ENCODE data around the gene CDK19. TPM values are rescaled to one million over a fixed set of nuclear protein-coding genes. Genes with fewer than 3 reads are reported as not detected.

The CDK19 gene
- total and polyA plus RNA-seq, 3 donors from 2014 or later = 30.7 to 50.0 (median 31.5) TPM

DNA sequence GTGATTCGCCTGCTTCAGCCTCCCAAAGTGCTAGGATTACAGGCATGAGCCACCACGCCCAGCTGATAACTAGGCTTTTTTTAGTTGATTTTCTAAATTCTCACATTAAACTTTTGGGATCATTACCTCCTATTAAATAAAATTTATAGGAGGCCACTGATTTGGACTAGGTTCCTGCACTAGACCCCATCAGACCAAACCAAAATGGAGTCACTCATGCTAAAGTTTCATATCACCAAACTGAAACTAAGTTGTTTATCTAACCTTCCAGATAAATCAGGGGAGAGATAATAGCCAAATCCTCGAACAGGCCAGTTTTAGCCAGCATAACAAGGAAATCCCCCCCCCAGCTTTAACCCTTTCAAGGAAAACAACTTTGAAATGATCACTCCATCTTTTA is 240.5 kb downstream of the CDK19 start:
- TF ChIP-seq POLR2A (IDR thresholded peaks at IDR 0.05) = no peak
- TF ChIP-seq, protein P1, sequence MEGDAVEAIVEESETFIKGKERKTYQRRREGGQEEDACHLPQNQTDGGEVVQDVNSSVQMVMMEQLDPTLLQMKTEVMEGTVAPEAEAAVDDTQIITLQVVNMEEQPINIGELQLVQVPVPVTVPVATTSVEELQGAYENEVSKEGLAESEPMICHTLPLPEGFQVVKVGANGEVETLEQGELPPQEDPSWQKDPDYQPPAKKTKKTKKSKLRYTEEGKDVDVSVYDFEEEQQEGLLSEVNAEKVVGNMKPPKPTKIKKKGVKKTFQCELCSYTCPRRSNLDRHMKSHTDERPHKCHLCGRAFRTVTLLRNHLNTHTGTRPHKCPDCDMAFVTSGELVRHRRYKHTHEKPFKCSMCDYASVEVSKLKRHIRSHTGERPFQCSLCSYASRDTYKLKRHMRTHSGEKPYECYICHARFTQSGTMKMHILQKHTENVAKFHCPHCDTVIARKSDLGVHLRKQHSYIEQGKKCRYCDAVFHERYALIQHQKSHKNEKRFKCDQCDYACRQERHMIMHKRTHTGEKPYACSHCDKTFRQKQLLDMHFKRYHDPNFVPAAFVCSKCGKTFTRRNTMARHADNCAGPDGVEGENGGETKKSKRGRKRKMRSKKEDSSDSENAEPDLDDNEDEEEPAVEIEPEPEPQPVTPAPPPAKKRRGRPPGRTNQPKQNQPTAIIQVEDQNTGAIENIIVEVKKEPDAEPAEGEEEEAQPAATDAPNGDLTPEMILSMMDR (IDR thresholded peaks at IDR 0.05) = no peak
- H3K4me1 ChIP-seq = no peaks in the 10 kb centered on the region
- intact Hi-C loops (cut with DNase I; ENCODE audit: low total_unique reads) = no loop called here
- H3K9me3 ChIP-seq = no peaks in the 10 kb centered on the region
- 66 to 79% methylated on average over 3 of the region's 3 CpGs for WGBS, 2 donors
- no peak overlapping the region for H3K27ac ChIP-seq
- no peaks in the 10 kb centered on the region for H3K36me3 ChIP-seq (ENCODE audit: low read depth, missing control alignments)
- DNase-seq = no peak
- H3K27me3 ChIP-seq = no peaks in the 10 kb centered on the region
- no peak overlapping the region for H3K4me3 ChIP-seq

DNA sequence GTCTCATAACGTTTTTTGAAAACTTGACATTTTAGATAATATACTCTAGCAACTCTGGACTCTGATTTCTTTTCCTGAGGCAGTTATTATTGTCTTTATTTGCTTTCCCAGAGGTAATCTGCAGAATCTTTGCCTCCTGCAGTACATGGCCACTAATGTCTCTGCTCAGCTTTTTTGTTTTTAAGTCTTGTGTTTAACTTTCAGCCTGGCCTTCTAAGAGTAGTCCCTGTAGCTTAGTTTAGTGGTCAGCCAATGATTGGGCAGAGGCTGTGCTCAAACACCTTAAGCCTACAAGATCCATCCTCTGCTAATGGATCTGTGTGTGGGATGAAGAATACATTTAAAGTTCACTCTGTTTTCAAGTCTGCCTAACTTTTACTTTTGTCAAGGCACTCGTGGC is 241.7 kb downstream of the CDK19 start:
- WGBS, 2 donors = 44 to 49% methylated on average over 2 of the region's 2 CpGs
- no peak for DNase-seq
- Histone ChIP-seq H3K9me3 (no peaks in the 10 kb centered on the region), H3K4me1 (no peaks in the 10 kb centered on the region), H3K4me3 (no peak overlapping the region), H3K27ac (no peak overlapping the region), H3K27me3 (no peaks in the 10 kb centered on the region), H3K36me3 (ENCODE audit: low read depth, missing control alignments) (no peaks in the 10 kb centered on the region)
- intact Hi-C loops (cut with DNase I; ENCODE audit: low total_unique reads) = no loop called here
- TF ChIP-seq, protein P1 (IDR thresholded peaks at IDR 0.05) = no peak
- TF ChIP-seq POLR2A (IDR thresholded peaks at IDR 0.05) = no peak

DNA sequence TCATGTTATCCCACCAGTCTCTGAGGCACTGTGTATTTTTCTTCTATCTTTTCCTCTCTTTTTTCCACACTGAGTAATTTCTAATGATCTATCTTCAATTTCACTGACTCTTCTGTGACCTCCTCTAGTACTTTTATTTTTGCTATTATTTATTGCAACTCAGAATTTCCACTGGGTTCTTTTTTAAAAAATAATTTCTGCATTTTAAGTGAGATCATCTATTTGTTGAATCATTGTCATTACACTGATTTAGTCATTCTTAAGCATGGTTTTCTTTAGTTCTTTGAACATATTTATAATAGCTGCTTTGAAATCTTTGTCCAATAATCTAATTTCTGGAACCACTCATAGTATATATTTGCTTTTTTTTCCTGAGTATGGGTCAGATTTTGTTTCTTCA is 242.1 kb downstream of the CDK19 start:
- no peaks in the 10 kb centered on the region for H3K4me1 ChIP-seq
- no peaks in the 10 kb centered on the region for H3K9me3 ChIP-seq
- H3K36me3 ChIP-seq (ENCODE audit: low read depth, missing control alignments) = no peaks in the 10 kb centered on the region
- no peaks in the 10 kb centered on the region for H3K27me3 ChIP-seq
- no peak for DNase-seq
- H3K4me3 ChIP-seq = no peak overlapping the region
- no peak overlapping the region for H3K27ac ChIP-seq
- no peak for TF ChIP-seq POLR2A (IDR thresholded peaks at IDR 0.05)
- TF ChIP-seq, protein P1 (IDR thresholded peaks at IDR 0.05) = no peak
- intact Hi-C loops (cut with DNase I; ENCODE audit: low total_unique reads) = no loop called here

DNA sequence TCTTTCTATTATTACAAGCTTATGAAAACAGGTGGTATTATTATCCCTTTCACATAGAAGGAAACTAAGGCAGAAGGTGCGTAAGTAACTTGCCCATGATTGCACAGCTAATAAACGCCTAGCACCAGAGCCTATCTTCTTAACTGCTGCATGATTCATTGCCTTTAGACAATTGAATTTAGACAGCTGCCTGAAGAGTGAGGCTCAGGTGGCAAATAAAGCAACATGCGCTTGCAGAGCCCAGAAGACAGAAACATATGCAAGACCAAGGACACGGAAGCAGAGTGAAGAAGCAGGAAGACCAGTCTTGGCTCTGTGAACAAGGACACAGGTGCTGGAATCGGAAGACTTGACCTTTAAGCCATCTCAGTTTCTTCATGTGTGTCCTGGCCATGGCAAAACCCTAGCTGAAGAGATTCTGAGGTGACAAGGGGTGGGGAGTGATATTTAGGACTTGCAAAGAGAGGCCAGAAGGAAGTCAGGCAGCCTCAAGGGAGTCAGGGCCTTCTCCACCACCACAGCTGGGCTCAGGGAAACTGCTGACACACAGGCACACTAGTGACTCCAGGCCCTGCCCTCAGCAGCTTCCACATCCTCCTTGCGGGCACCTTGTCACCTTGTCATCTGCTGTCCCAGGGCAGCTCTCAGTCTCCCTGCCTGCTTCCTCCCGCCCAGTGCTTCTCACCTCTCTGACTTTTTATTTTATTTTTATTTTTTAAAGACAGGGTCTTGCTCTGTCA is 247.1 kb downstream of the CDK19 start:
- no peaks in the 10 kb centered on the region for H3K9me3 ChIP-seq
- no peaks in the 10 kb centered on the region for H3K4me1 ChIP-seq
- H3K4me3 ChIP-seq = no peak overlapping the region
- intact Hi-C loops (cut with DNase I; ENCODE audit: low total_unique reads) = no loop called here
- TF ChIP-seq, protein P1 (IDR thresholded peaks at IDR 0.05) = no peak
- no peak for TF ChIP-seq POLR2A (IDR thresholded peaks at IDR 0.05)
- H3K27me3 ChIP-seq = no peaks in the 10 kb centered on the region
- 81 to 85% methylated on average over 7 of the region's 7 CpGs for WGBS, 2 donors
- no peak overlapping the region for H3K27ac ChIP-seq
- H3K36me3 ChIP-seq (ENCODE audit: low read depth, missing control alignments) = no peaks in the 10 kb centered on the region
- DNase-seq = no peak

All from testis (tissue), 3 donors.